ENCODE measurements around the gene WNT10A. TPM values are rescaled to one million over a fixed set of nuclear protein-coding genes. Genes with fewer than 3 reads are reported as not detected.

Gene WNT10A
- total and polyA plus RNA-seq, 9 donors = 0.04 to 12.4 (median 0.27) TPM; not detected in 4

DNA sequence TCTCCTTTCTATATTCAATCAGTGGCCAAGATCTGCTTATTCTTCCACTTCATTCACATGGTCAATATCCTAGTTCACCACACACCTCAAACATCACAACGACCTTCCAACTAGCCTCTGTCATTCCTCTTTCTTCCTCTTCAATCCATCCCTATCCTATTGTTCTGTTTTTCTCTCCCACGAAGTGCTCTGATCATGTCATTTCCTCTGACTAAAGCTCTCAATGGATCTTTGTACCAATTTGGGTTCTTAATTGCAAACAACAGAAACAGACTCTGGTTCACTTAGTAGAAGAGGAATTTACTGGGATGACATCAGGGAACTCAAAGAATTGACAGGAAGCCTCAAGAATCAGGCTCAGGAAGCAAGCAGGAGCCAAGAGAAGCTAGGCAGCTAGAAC lies 23.5 kb downstream of the WNT10A start:
- Histone ChIP-seq H3K9me3 (no peaks in the 10 kb centered on the region), H3K4me3 (no peak overlapping the region), H3K36me3 (no peaks in the 10 kb centered on the region), H3K27me3 (no peaks in the 10 kb centered on the region), H3K4me1 (ENCODE audit: insufficient read depth) (no peaks in the 10 kb centered on the region), H3K27ac (no peak overlapping the region)
- intact Hi-C loops (cut with DNase I) = no loop called here
- no peak for TF ChIP-seq POLR2A (IDR thresholded peaks at IDR 0.05)
- no peak for TF ChIP-seq EP300 (IDR thresholded peaks at IDR 0.05)
- TF ChIP-seq, protein P1, sequence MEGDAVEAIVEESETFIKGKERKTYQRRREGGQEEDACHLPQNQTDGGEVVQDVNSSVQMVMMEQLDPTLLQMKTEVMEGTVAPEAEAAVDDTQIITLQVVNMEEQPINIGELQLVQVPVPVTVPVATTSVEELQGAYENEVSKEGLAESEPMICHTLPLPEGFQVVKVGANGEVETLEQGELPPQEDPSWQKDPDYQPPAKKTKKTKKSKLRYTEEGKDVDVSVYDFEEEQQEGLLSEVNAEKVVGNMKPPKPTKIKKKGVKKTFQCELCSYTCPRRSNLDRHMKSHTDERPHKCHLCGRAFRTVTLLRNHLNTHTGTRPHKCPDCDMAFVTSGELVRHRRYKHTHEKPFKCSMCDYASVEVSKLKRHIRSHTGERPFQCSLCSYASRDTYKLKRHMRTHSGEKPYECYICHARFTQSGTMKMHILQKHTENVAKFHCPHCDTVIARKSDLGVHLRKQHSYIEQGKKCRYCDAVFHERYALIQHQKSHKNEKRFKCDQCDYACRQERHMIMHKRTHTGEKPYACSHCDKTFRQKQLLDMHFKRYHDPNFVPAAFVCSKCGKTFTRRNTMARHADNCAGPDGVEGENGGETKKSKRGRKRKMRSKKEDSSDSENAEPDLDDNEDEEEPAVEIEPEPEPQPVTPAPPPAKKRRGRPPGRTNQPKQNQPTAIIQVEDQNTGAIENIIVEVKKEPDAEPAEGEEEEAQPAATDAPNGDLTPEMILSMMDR (IDR thresholded peaks at IDR 0.05) = no peak
- WGBS, 3 donors = 27 to 34% (median 32%) methylated on average over 2 of the region's 2 CpGs
- no peak for DNase-seq

DNA sequence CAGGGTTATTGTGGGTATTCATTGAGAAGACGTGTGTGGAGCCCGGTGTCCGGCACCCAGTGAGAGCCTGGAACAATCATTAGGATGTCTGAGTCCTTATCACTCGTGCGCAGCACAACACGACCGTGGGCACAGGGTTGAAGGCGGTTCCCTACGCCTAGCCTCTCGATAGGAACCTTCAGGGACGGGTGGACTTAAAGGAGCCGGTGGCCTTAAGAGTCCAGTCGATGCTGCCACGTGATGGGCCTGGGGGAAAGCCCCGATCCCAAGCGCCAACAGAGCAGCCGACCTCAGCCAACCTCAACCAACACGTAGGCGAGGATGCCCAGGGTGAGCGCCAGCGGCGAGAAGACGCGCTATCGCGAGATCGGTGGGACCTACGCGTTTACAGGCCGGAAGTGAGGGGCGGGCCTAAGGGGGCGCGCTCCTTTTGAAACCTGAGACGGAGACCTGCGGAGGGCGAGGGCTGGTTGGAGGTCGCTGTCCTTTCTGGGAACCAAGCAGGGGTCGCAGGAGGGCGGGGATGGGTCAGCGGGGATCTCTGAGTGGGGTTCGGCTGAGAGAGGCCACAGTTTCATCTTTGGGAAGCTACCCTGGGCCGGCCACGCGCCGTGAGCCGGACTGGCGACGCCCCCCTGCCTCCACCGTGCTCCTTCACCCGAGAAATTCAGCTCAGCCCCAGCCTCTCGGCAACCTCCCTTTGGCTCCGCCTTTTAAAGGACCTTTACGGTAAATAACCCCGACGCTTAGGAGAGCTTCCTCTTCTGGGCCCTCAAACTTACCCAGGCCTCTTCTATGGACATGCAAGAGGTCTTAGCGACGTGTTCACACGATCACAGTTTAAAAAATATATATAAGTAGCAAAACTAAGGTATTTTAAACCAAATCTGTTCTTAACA lies 28.3 kb downstream of the WNT10A start:
- no peaks in the 10 kb centered on the region for H3K27me3 ChIP-seq
- TF ChIP-seq, protein P1 (IDR thresholded peaks at IDR 0.05) = no peak
- TF ChIP-seq EP300 (IDR thresholded peaks at IDR 0.05) = no peak
- no peak for TF ChIP-seq POLR2A (IDR thresholded peaks at IDR 0.05)
- H3K4me3 ChIP-seq = peak overlapping the region; percentile 45
- no peaks in the 10 kb centered on the region for H3K36me3 ChIP-seq
- no peaks in the 10 kb centered on the region for H3K4me1 ChIP-seq (ENCODE audit: insufficient read depth)
- peak; percentile 82 to 94 (median 90) for DNase-seq
- 1 to 2% (median 1%) methylated on average over 55 to 58 of the region's 58 CpGs for WGBS, 3 donors
- intact Hi-C loops (cut with DNase I) = no loop called here
- no peak overlapping the region for H3K27ac ChIP-seq
- H3K9me3 ChIP-seq = no peaks in the 10 kb centered on the region

DNA sequence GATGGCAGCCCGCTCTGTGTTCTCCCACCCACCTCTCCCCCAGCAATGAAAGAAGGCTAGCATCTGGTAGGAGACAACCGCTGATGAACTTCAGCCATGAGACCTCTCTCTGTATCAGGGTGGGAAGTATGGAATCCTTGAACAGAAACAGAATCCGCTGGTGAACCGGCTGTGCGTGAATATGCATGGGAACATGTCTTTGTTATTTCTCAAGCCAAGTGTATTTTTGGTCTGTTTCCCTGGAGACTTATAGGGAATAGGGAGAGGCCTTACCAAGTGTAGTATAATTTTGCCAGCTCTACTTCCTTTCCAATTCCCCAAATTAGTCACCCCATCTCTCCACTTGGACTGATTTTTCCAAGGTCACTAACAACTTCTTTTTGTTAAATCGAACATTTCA lies 30.1 kb downstream of the WNT10A start:
- Histone ChIP-seq H3K9me3 (no peaks in the 10 kb centered on the region), H3K36me3 (no peaks in the 10 kb centered on the region), H3K4me3 (no peak overlapping the region), H3K27me3 (no peaks in the 10 kb centered on the region), H3K27ac (no peak overlapping the region), H3K4me1 (ENCODE audit: insufficient read depth) (no peaks in the 10 kb centered on the region)
- intact Hi-C loops (cut with DNase I) = no loop called here
- TF ChIP-seq EP300 (IDR thresholded peaks at IDR 0.05) = no peak
- TF ChIP-seq, protein P1 (IDR thresholded peaks at IDR 0.05) = no peak
- no peak for TF ChIP-seq POLR2A (IDR thresholded peaks at IDR 0.05)
- DNase-seq = no peak
- 77 to 81% (median 79%) methylated on average over 6 of the region's 6 CpGs for WGBS, 3 donors

DNA sequence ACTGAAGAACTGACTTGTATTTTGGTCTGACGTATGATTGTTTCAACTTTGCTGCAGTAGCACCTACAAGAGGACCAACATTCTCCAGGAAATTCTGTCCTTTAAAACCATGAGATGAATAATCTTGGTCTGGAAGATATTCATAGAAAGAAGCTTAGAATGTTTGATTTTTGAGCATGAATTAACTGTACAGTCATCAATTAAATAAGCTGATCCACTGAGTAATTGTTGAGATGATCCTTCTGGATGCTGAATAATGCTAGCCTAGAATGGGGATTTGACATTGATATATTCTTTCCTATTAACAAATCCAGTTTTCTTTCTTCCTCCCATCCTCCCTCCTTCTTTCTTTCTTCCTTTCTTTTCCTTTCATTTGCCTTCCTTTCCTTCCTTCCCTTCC lies 39.9 kb downstream of the WNT10A start:
- Histone ChIP-seq H3K4me1 (ENCODE audit: insufficient read depth) (no peaks in the 10 kb centered on the region), H3K27ac (no peak overlapping the region), H3K9me3 (no peaks in the 10 kb centered on the region), H3K27me3 (no peaks in the 10 kb centered on the region), H3K36me3 (no peaks in the 10 kb centered on the region), H3K4me3 (no peak overlapping the region)
- WGBS, 3 donors = 82 to 93% (median 90%) methylated on average over 1 of the region's 1 CpG
- intact Hi-C loops (cut with DNase I) = no loop called here
- DNase-seq = no peak
- no peak for TF ChIP-seq EP300 (IDR thresholded peaks at IDR 0.05)
- TF ChIP-seq, protein P1 (IDR thresholded peaks at IDR 0.05) = no peak
- no peak for TF ChIP-seq POLR2A (IDR thresholded peaks at IDR 0.05)

All from ovary (tissue), 9 donors.